H1 (cell line): ENCODE data around the gene USP20. TPM values are rescaled to one million over a fixed set of nuclear protein-coding genes. Genes with fewer than 3 reads are reported as not detected.

ENCODE experiments used
- CTCF ChIA-PET: fragments of 300-600 bp; sonication (Branson Sonifier 250); formaldehyde crosslinking; loops from one replicate; lab custom pipeline; 2021; ENCODE audit not compliant: partially characterized antibody; lab: Charles Lee
- POLR2A ChIA-PET: fragments of 300-600 bp; sonication (Branson Sonifier 250); formaldehyde crosslinking; loops from one replicate; lab custom pipeline; 2021; ENCODE audit warnings: inconsistent platforms; ENCODE audit not compliant: partially characterized antibody; lab: Charles Lee
- DNase-seq, 2 experiments: peaks; one replicate each; pipeline versions ENCODE4 v3.0.0 to v3.0.0-alpha.2; 2010 to 2022; ENCODE audit warnings: low spot score in 2 of 2, low read depth in 1 of 2, mixed read lengths in 1 of 2
- FAIRE-seq: peaks from 2 replicates; lab custom pipeline; 2011; peaks lifted over from hg19 to GRCh38; lab: Jason Lieb, UNC
- H2AFZ ChIP-seq: 2 replicates; pipeline ENCODE4 v1.8.1; 2012; ENCODE audit warnings: low read length, inconsistent platforms
- H2AK5ac ChIP-seq: 2 replicates; pipeline ENCODE4 v1.6.1; 2013; ENCODE audit warnings: low read depth, low read length
- H2BK120ac ChIP-seq: replicated peaks from 2 replicates; pipeline ENCODE3; 2013; ENCODE audit warnings: low read depth, low read length, inconsistent platforms
- H2BK12ac ChIP-seq: 2 replicates; pipeline ENCODE4 v1.6.1; 2013; ENCODE audit warnings: low read depth, low read length
- H2BK15ac ChIP-seq: 2 replicates; pipeline ENCODE4 v1.6.1; 2013; ENCODE audit warnings: low read length
- H2BK20ac ChIP-seq: 2 replicates; pipeline ENCODE4 v1.6.1; 2013; ENCODE audit warnings: low read length
- H2BK5ac ChIP-seq: 2 replicates; pipeline ENCODE4 v1.6.1; 2013; ENCODE audit warnings: low read depth, low read length
- H3K14ac ChIP-seq: 2 replicates; pipeline ENCODE4 v1.6.1; 2013; ENCODE audit warnings: inconsistent platforms; ENCODE audit not compliant: insufficient read length
- H3K18ac ChIP-seq: 2 replicates; pipeline ENCODE4 v1.6.1; 2013; ENCODE audit warnings: low read length; ENCODE audit errors: extremely low read depth
- H3K23ac ChIP-seq: 2 replicates; pipeline ENCODE4 v1.6.1; 2013; ENCODE audit warnings: inconsistent platforms; ENCODE audit not compliant: insufficient read length
- H3K23me2 ChIP-seq: 2 replicates; pipeline ENCODE4 v1.6.1; 2013; ENCODE audit warnings: low read depth, low read length
- H3K27ac ChIP-seq: 2 replicates; pipeline ENCODE4 v1.6.1; 2011; ENCODE audit warnings: low read depth, low read length, inconsistent platforms
- H3K27me3 ChIP-seq, 4 experiments: replicated peaks in 1 of 4; 1 replicate in 1 of 4; 2 replicates in 3 of 4; pipeline versions ENCODE4 v1.6.1 to v1.8.1; 2011 to 2013; ENCODE audit warnings: low read length in 3 of 4, mild to moderate bottlenecking in 3 of 4, inconsistent platforms in 2 of 4, mixed read lengths in 2 of 4, moderate library complexity in 1 of 4; ENCODE audit not compliant: control insufficient read depth in 3 of 4, insufficient read depth in 3 of 4; ENCODE audit errors: extremely low read depth in 1 of 4
- H3K36me3 ChIP-seq, 4 experiments: 2 replicates each; pipeline versions ENCODE4 v1.6.1 to v1.8.1; 2011 to 2013; ENCODE audit warnings: mild to moderate bottlenecking in 4 of 4, low read length in 3 of 4, moderate library complexity in 2 of 4, control low read depth in 1 of 4, inconsistent platforms in 1 of 4; ENCODE audit not compliant: insufficient read depth in 4 of 4, control insufficient read depth in 2 of 4
- H3K4ac ChIP-seq: replicated peaks from 2 replicates; pipeline ENCODE3; 2013; ENCODE audit warnings: low read length, low read depth, mixed read lengths, inconsistent platforms; ENCODE audit not compliant: insufficient read length
- H3K4me1 ChIP-seq, 4 experiments: replicated peaks in 1 of 4; 1 replicate in 1 of 4; 2 replicates in 3 of 4; pipeline versions ENCODE4 v1.6.1 to v1.8.1; 2011 to 2013; ENCODE audit warnings: low read length in 3 of 4, inconsistent platforms in 2 of 4, mixed read lengths in 1 of 4; ENCODE audit not compliant: insufficient read depth in 4 of 4, control insufficient read depth in 3 of 4
- H3K4me2 ChIP-seq, 2 experiments: 2 replicates each; pipeline versions ENCODE4 v1.6.1 to v1.8.1; 2011 to 2013; ENCODE audit warnings: low read depth in 2 of 2, low read length in 2 of 2, control low read depth in 1 of 2, inconsistent platforms in 1 of 2, mild to moderate bottlenecking in 1 of 2; ENCODE audit not compliant: insufficient read depth in 1 of 2
- H3K4me3 ChIP-seq, 4 experiments: fragments of 200-600, 300-600 bp in 1 of 4; sonication (generic), shearing (Covaris generic), sonication (Bioruptor Twin) in 1 of 4; 2 replicates each; pipeline versions ENCODE4 v1.5.1 to v1.8.1; 2011 to 2016; ENCODE audit warnings: low read length in 4 of 4, low read depth in 3 of 4, control low read depth in 2 of 4, inconsistent platforms in 2 of 4, mild to moderate bottlenecking in 2 of 4, mixed read lengths in 1 of 4, moderate library complexity in 1 of 4; ENCODE audit not compliant: insufficient read depth in 2 of 4; ENCODE audit errors: extremely low read depth in 1 of 4
- H3K56ac ChIP-seq: replicated peaks from 2 replicates; pipeline ENCODE3; 2013; ENCODE audit warnings: low read depth, mild to moderate bottlenecking, mixed read lengths, low read length, inconsistent platforms; ENCODE audit not compliant: insufficient read length
- H3K79me1 ChIP-seq: 2 replicates; pipeline ENCODE4 v1.6.1; 2013; ENCODE audit warnings: low read depth, low read length, control low read depth
- H3K79me2 ChIP-seq, 2 experiments: 2 replicates each; pipeline versions ENCODE4 v1.6.1 to v1.8.1; 2012 to 2013; ENCODE audit warnings: low read length in 2 of 2, mild to moderate bottlenecking in 2 of 2, inconsistent platforms in 1 of 2; ENCODE audit not compliant: insufficient read depth in 2 of 2, control insufficient read depth in 1 of 2
- H3K9ac ChIP-seq, 4 experiments: replicated peaks in 1 of 4; 1 replicate in 1 of 4; 2 replicates in 3 of 4; pipeline versions ENCODE4 v1.6.1 to v1.8.1; 2011 to 2013; ENCODE audit warnings: low read depth in 3 of 4, low read length in 3 of 4, control low read depth in 2 of 4, mild to moderate bottlenecking in 2 of 4, moderate library complexity in 2 of 4, inconsistent platforms in 1 of 4; ENCODE audit errors: extremely low read depth in 1 of 4
- H3K9me3 ChIP-seq, 2 experiments: 2 replicates each; pipeline versions ENCODE4 v1.6.1 to v1.8.1; 2012 to 2013; ENCODE audit warnings: mild to moderate bottlenecking in 2 of 2, moderate library complexity in 2 of 2, control low read depth in 1 of 2, inconsistent platforms in 1 of 2, low read depth in 1 of 2, low read length in 1 of 2, mixed read lengths in 1 of 2; ENCODE audit not compliant: insufficient read depth in 2 of 2
- H4K20me1 ChIP-seq, 2 experiments: replicated peaks in 1 of 2; 2 replicates each; pipeline versions ENCODE3 to v1.8.1; 2011 to 2013; ENCODE audit warnings: inconsistent platforms in 2 of 2, low read length in 2 of 2, mild to moderate bottlenecking in 1 of 2; ENCODE audit not compliant: insufficient read depth in 2 of 2, control insufficient read depth in 1 of 2
- H4K5ac ChIP-seq: 2 replicates; pipeline ENCODE4 v1.6.1; 2013; ENCODE audit warnings: low read length, low read depth, mixed read lengths, inconsistent platforms; ENCODE audit not compliant: insufficient read length
- H4K8ac ChIP-seq: 2 replicates; pipeline ENCODE4 v1.8.0; 2013; ENCODE audit warnings: mild to moderate bottlenecking, moderate library complexity, low read length, inconsistent platforms; ENCODE audit not compliant: insufficient read depth; ENCODE audit errors: extremely low read depth
- H4K91ac ChIP-seq: replicated peaks from 2 replicates; pipeline ENCODE3; 2013; ENCODE audit warnings: low read length, mixed read lengths, inconsistent platforms; ENCODE audit not compliant: insufficient read length
- BACH1 ChIP-seq: IDR thresholded peaks from 2 replicates; pipeline ENCODE4 v1.6.1; 2012; ENCODE audit warnings: low read length, improper control_type of control experiment
- FOSL1 ChIP-seq: IDR thresholded peaks from 2 replicates; pipeline ENCODE4 v1.6.1; 2011; ENCODE audit warnings: mild to moderate bottlenecking, low read depth, low read length, moderate library complexity; ENCODE audit not compliant: insufficient read depth
- JUND ChIP-seq: IDR thresholded peaks from 2 replicates; pipeline ENCODE4 v1.6.1; 2011; ENCODE audit warnings: mild to moderate bottlenecking, improper control_type of control experiment, low read length
- MAFK ChIP-seq: IDR thresholded peaks from 2 replicates; pipeline ENCODE4 v1.6.1; 2012; ENCODE audit warnings: low read depth, mild to moderate bottlenecking, improper control_type of control experiment, low read length
- NANOG ChIP-seq: IDR thresholded peaks from 2 replicates; pipeline ENCODE4 v1.6.1; 2011; ENCODE audit warnings: low read length, low read depth, mild to moderate bottlenecking, inconsistent platforms; ENCODE audit not compliant: insufficient read depth, poor library complexity, severe bottlenecking
- POLR2A ChIP-seq, 2 experiments: IDR thresholded peaks; 1 replicate in 1 of 2; 2 replicates in 1 of 2; pipeline ENCODE4 v1.6.1; 2011; ENCODE audit warnings: low read depth in 2 of 2, low read length in 2 of 2, mild to moderate bottlenecking in 2 of 2; ENCODE audit errors: control extremely low read depth in 1 of 2
- POLR2AphosphoS5 ChIP-seq: IDR thresholded peaks from 2 replicates; pipeline ENCODE4 v1.6.1; 2011; ENCODE audit warnings: low read depth, low read length
- RBBP5 ChIP-seq: IDR thresholded peaks from 2 replicates; pipeline ENCODE4 v1.7.1; 2012; ENCODE audit warnings: low read depth, mild to moderate bottlenecking, inconsistent platforms, low read length, moderate library complexity, borderline replicate concordance
- RFX5 ChIP-seq: IDR thresholded peaks from 2 replicates; pipeline ENCODE4 v1.6.1; 2011; ENCODE audit warnings: low read depth, low read length, improper control_type of control experiment, borderline replicate concordance
- RXRA ChIP-seq: IDR thresholded peaks from 2 replicates; pipeline ENCODE4 v1.6.1; 2011; ENCODE audit warnings: low read depth, mild to moderate bottlenecking, low read length, moderate library complexity; ENCODE audit not compliant: insufficient read depth
- WGBS, 2 experiments: shearing (Covaris generic) in 1 of 2; methylation state at CpG; one replicate each; pipeline versions ENCODE4 v1.1.6 to v1.1.7; 2013 to 2015; ENCODE audit warnings: low lambda C conversion rate in 2 of 2, mixed read lengths in 2 of 2, inconsistent platforms in 1 of 2, low coverage in 1 of 2, missing lambda C conversion rate in 1 of 2; ENCODE audit not compliant: insufficient replicate concordance in 2 of 2, insufficient coverage in 1 of 2, insufficient read length in 1 of 2; ENCODE audit errors: extremely low coverage in 1 of 2, missing lambda C conversion rate in 1 of 2; 5-methylcytosine and 5-hydroxymethylcytosine counted together
- polyA plus RNA-seq, 7 experiments: library from polyadenylated mRNA; depleted of rRNA in 3 of 7; stranded (reverse) in 5 of 7; unstranded in 2 of 7; fragments of >200 nt in 5 of 7; fragments of 200-250 nt in 2 of 7; gene quantifications; 1 replicate in 5 of 7; 2 replicates in 1 of 7; 4 replicates in 1 of 7; pipeline versions ENCODE4 v1.2.1 to v1.2.3, GENCODE V29; 2011 to 2013; ENCODE audit warnings: missing spikeins in 2 of 7, mixed read lengths in 2 of 7
- total RNA-seq: library from RNA; stranded (reverse); fragmentation: NEBNext Ultra II Directional; extraction: Animal tissue kit (Norgen Biotek cat#: 25700); gene quantifications from 2 replicates; pipeline ENCODE4 v1.2.1, GENCODE V29; 2021
- TF ChIP-seq, protein P1 (sequence below): IDR thresholded peaks from 2 replicates; pipeline ENCODE4 v1.6.1; 2011; ENCODE audit warnings: low read length, improper control_type of control experiment

Gene USP20
- total and polyA plus RNA-seq, 2 of the 8 experiments (the other 6 are each of a cell fraction or from before 2014, with no cell fraction given): 13.4 to 23.0 TPM

GRCh38 chr9:129823935-129824601, 11.2 kb upstream of the USP20 start, which contains the start of gene TOR1A:
TSS of gene TOR1A (minus strand) at chr9:129824136. CDS start at chr9:129824085, 51 bp downstream.
- Histone ChIP-seq H2AFZ (peak within 1 kb of the TSS; percentile 46; the same call in 1 of the 2 replicates), H3K27ac (peak within 1 kb of the TSS; percentile 29; the same call in 1 of the 2 replicates)
- 10% methylated on average over 37 of the region's 47 CpGs; no CpG with 5 or more reads in 1 of the 2 experiments for WGBS, 2 experiments
- no peak for TF ChIP-seq MAFK
- TF ChIP-seq POLR2AphosphoS5: peak; percentile 73
- TF ChIP-seq RBBP5: 0 out of 2 replicates have a peak, but pooled peaks have one; percentile 75
- no peak for TF ChIP-seq RXRA
- peak; percentile 67 to 79 for TF ChIP-seq POLR2A (IDR thresholded peaks at IDR 0.05; ENCODE audit: control extremely low read depth in 1 of 2, low read depth in 2 of 2, low read length in 2 of 2)
- TF ChIP-seq RFX5: no peak
- TF ChIP-seq FOSL1: no peak
- TF ChIP-seq, protein P1, sequence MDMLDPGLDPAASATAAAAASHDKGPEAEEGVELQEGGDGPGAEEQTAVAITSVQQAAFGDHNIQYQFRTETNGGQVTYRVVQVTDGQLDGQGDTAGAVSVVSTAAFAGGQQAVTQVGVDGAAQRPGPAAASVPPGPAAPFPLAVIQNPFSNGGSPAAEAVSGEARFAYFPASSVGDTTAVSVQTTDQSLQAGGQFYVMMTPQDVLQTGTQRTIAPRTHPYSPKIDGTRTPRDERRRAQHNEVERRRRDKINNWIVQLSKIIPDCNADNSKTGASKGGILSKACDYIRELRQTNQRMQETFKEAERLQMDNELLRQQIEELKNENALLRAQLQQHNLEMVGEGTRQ: peak; percentile 72
- no peak for TF ChIP-seq BACH1
- no peak for TF ChIP-seq JUND
- no peak for TF ChIP-seq NANOG

More at GRCh38 chr9:129823935-129824601, 11.2 kb upstream of the USP20 start, which contains the start of gene TOR1A:
- no peaks in the 10 kb centered on the region for H3K9me3 ChIP-seq
- H3K79me1 ChIP-seq: peaks cover 6% of the 10 kb centered on the region
- peak within 1 kb of the TSS; percentile 92; the same call in 1 of the 2 replicates for H4K8ac ChIP-seq
- peak within 1 kb of the TSS; percentile 92 for H3K56ac ChIP-seq
- H3K18ac ChIP-seq: peak within 1 kb of the TSS; percentile 87
- H2BK120ac ChIP-seq: no peak within 1 kb of the TSS
- FAIRE-seq: no peak
- H4K5ac ChIP-seq: peak within 1 kb of the TSS; percentile 93
- H3K4ac ChIP-seq: peak within 1 kb of the TSS; percentile 69
- peak within 1 kb of the TSS; percentile 85 to 93 (median 90) for H3K9ac ChIP-seq
- no peak within 1 kb of the TSS for H2BK15ac ChIP-seq
- peak within 1 kb of the TSS; percentile 80; the same call in 1 of the 2 replicates for H2BK12ac ChIP-seq
- POLR2A ChIA-PET: interaction anchor here (0.6 to 1.0 kb wide), 4 partner anchors 11 to 19 kb away, joined by 3 read pairs; partner anchors contain the start of gene C9orf78
- H3K23ac ChIP-seq: no peak within 1 kb of the TSS
- H3K79me2 ChIP-seq: peaks cover 0 to 11% of the 10 kb centered on the region in 2 experiments; a peak in 2 of 4 replicates
- peak within 1 kb of the TSS; percentile 75 to 100 (median 87) for H3K4me3 ChIP-seq
- peaks cover 2 to 4% of the 10 kb centered on the region in 2 experiments for H4K20me1 ChIP-seq
- no peak within 1 kb of the TSS for H2BK20ac ChIP-seq
- H2AK5ac ChIP-seq: no peak within 1 kb of the TSS
- peak within 1 kb of the TSS; percentile 88 to 99 for H3K4me2 ChIP-seq
- H2BK5ac ChIP-seq: peak within 1 kb of the TSS; percentile 95; the same call in 1 of the 2 replicates
- peak within 1 kb of the TSS; percentile 93 for H4K91ac ChIP-seq
- DNase-seq: peak; percentile 91 to 94
- H3K27me3 ChIP-seq: no peaks in the 10 kb centered on the region
- peaks cover 5% of the 10 kb centered on the region; the same call in 1 of the 2 replicates for H3K23me2 ChIP-seq
- CTCF ChIA-PET: interaction anchor here (0.6 kb wide), 1 partner anchor 1823 kb away, joined by 3 read pairs; no protein-coding TSS in a partner anchor
- peaks cover 14 to 41% (median 23%) of the 10 kb centered on the region in 4 experiments for H3K36me3 ChIP-seq
- H3K14ac ChIP-seq: no peak within 1 kb of the TSS
- peaks cover 0 to 5% (median 4%) of the 10 kb centered on the region in 4 experiments; a peak in 5 of 7 replicates for H3K4me1 ChIP-seq
